IMR-90 (cell line): ENCODE results near the gene OR52B4. TPM values are rescaled to one million over a fixed set of nuclear protein-coding genes. Genes with fewer than 3 reads are reported as not detected.

ENCODE experiments used
- ATAC-seq: fragments of 200-7000 bp; cut with Tn5 transposase; 2 replicates; pipeline ENCODE4 v1.9.1; 2020; ENCODE audit warnings: low read depth, mild to moderate bottlenecking, moderate library complexity
- Bru-seq: library from RNA; stranded (reverse); fragments of 400-500 nt; gene quantifications from one replicate; lab custom pipeline; 2021; lab: Mats Ljungman, UMichigan
- BruChase-seq, 2 experiments: library from RNA; stranded (reverse); fragments of 400-500 nt; gene quantifications; one replicate each; lab custom pipeline; 2021; lab: Mats Ljungman, UMichigan
- BruUV-seq: library from RNA; stranded (reverse); fragments of 400-500 nt; replicated peaks from 2 replicates; lab custom pipeline; 2021; lab: Mats Ljungman, UMichigan
- CTCF ChIA-PET: fragments of 300-600 bp; formaldehyde crosslinking; extraction: SDS; loops from one replicate; lab custom pipeline; 2021; ENCODE audit warnings: antibody characterized with exemption; lab: Yijun Ruan, JAX
- POLR2A ChIA-PET: fragments of 300-600 bp; sonication (Branson Sonifier 250); formaldehyde crosslinking; loops from one replicate; lab custom pipeline; 2022; ENCODE audit warnings: antibody characterized with exemption; ENCODE audit not compliant: unreplicated experiment; lab: Charles Lee
- DNase-seq: peaks from one replicate; pipeline ENCODE4 v3.0.0; 2013
- H2AFZ ChIP-seq: replicated peaks from 2 replicates; pipeline ENCODE3; 2013; ENCODE audit warnings: low read length, mild to moderate bottlenecking; ENCODE audit not compliant: poor library complexity
- H2AK5ac ChIP-seq: 2 replicates; pipeline ENCODE4 v1.6.1; 2013; ENCODE audit warnings: low read depth, low read length, inconsistent platforms
- H2AK9ac ChIP-seq: replicated peaks from 2 replicates; pipeline ENCODE3; 2013; ENCODE audit warnings: mild to moderate bottlenecking, low read depth, low read length, moderate library complexity; ENCODE audit not compliant: poor library complexity
- H2BK120ac ChIP-seq: 2 replicates; pipeline ENCODE4 v1.6.1; 2013; ENCODE audit warnings: low read depth, low read length, inconsistent platforms
- H2BK15ac ChIP-seq: 3 replicates; pipeline ENCODE4 v1.6.1; 2013; ENCODE audit warnings: low read depth, low read length, inconsistent platforms
- H2BK20ac ChIP-seq: 2 replicates; pipeline ENCODE4 v1.6.1; 2013; ENCODE audit warnings: low read depth, mild to moderate bottlenecking, inconsistent platforms, low read length, moderate library complexity
- H2BK5ac ChIP-seq: 2 replicates; pipeline ENCODE4 v1.6.1; 2013; ENCODE audit warnings: mild to moderate bottlenecking, low read depth, low read length, inconsistent platforms; ENCODE audit not compliant: poor library complexity, severe bottlenecking
- H3K14ac ChIP-seq: replicated peaks from 2 replicates; pipeline ENCODE4 v1.6.1; 2013; ENCODE audit warnings: low read depth, low read length, inconsistent platforms
- H3K18ac ChIP-seq: 2 replicates; pipeline ENCODE4 v1.6.1; 2013; ENCODE audit warnings: low read depth, low read length, control low read depth
- H3K23ac ChIP-seq: 2 replicates; pipeline ENCODE4 v1.6.1; 2013; ENCODE audit warnings: low read depth, low read length, inconsistent platforms
- H3K27ac ChIP-seq: 2 replicates; pipeline ENCODE4 v1.5.1; 2013; ENCODE audit warnings: mild to moderate bottlenecking, control low read depth, low read length; ENCODE audit not compliant: insufficient read depth
- H3K27me3 ChIP-seq: 2 replicates; pipeline ENCODE4 v1.6.1; 2013; ENCODE audit warnings: low read length; ENCODE audit not compliant: control insufficient read depth, insufficient read depth
- H3K36me3 ChIP-seq: 2 replicates; pipeline ENCODE4 v1.6.1; 2013; ENCODE audit warnings: low read length, mixed read lengths; ENCODE audit not compliant: control insufficient read depth, insufficient read depth
- H3K4ac ChIP-seq: 2 replicates; pipeline ENCODE4 v1.6.1; 2013; ENCODE audit warnings: low read depth, low read length, inconsistent platforms
- H3K4me1 ChIP-seq: 2 replicates; pipeline ENCODE4 v1.6.1; 2013; ENCODE audit warnings: low read length, mixed read lengths; ENCODE audit not compliant: control insufficient read depth, insufficient read depth
- H3K4me2 ChIP-seq: 2 replicates; pipeline ENCODE4 v1.6.1; 2013; ENCODE audit warnings: low read depth, mild to moderate bottlenecking, control low read depth, low read length, moderate library complexity
- H3K4me3 ChIP-seq: 2 replicates; pipeline ENCODE4 v1.5.1; 2013; ENCODE audit warnings: low read depth, mild to moderate bottlenecking, control low read depth, low read length, moderate library complexity; ENCODE audit not compliant: insufficient read depth
- H3K56ac ChIP-seq: 2 replicates; pipeline ENCODE4 v1.6.1; 2013; ENCODE audit warnings: low read length, inconsistent platforms; ENCODE audit not compliant: insufficient read depth; ENCODE audit errors: extremely low read depth
- H3K79me1 ChIP-seq, 2 experiments: 2 replicates each; pipeline ENCODE4 v1.6.1; 2013; ENCODE audit warnings: low read length in 2 of 2, inconsistent platforms in 1 of 2, low read depth in 1 of 2
- H3K9ac ChIP-seq: 2 replicates; pipeline ENCODE4 v1.6.1; 2013; ENCODE audit warnings: low read depth, low read length, control low read depth
- H3K9me1 ChIP-seq: 2 replicates; pipeline ENCODE4 v1.6.1; 2013; ENCODE audit warnings: low read length, inconsistent platforms; ENCODE audit not compliant: insufficient read depth
- H3K9me3 ChIP-seq: 2 replicates; pipeline ENCODE4 v1.6.1; 2013; ENCODE audit warnings: low read length; ENCODE audit not compliant: control insufficient read depth, insufficient read depth
- H4K20me1 ChIP-seq: 2 replicates; pipeline ENCODE4 v1.6.1; 2013; ENCODE audit warnings: low read length, inconsistent platforms; ENCODE audit not compliant: insufficient read depth
- H4K5ac ChIP-seq: 2 replicates; pipeline ENCODE4 v1.6.1; 2013; ENCODE audit warnings: mild to moderate bottlenecking, low read depth, low read length, control low read depth
- H4K8ac ChIP-seq, 2 experiments: 2 replicates each; pipeline ENCODE4 v1.6.1; 2013; ENCODE audit warnings: low read depth in 2 of 2, low read length in 2 of 2, control low read depth in 1 of 2, inconsistent platforms in 1 of 2
- H4K91ac ChIP-seq: 2 replicates; pipeline ENCODE4 v1.6.1; 2013; ENCODE audit warnings: low read depth, low read length, inconsistent platforms; ENCODE audit not compliant: insufficient read depth
- BHLHE40 ChIP-seq: fragments of 150-350 bp; IDR thresholded peaks from 2 replicates; pipeline ENCODE4 v1.6.1; 2016; ENCODE audit warnings: mild to moderate bottlenecking, low read depth, low read length
- CEBPB ChIP-seq: IDR thresholded peaks from 2 replicates; pipeline ENCODE4 v1.6.1; 2012; ENCODE audit warnings: low read depth, low read length, improper control_type of control experiment
- CHD1 ChIP-seq: IDR thresholded peaks from 2 replicates; pipeline ENCODE4 v1.6.1; 2012; ENCODE audit warnings: low read depth, low read length, improper control_type of control experiment
- CTCF ChIP-seq: conservative IDR thresholded peaks from 2 replicates; pipeline ENCODE4 v1.5.1; 2012; ENCODE audit warnings: mild to moderate bottlenecking, low read depth, low read length, improper control_type of control experiment
- ELK1 ChIP-seq: fragments of 150-350 bp; IDR thresholded peaks from 2 replicates; pipeline ENCODE4 v1.6.1; 2016; ENCODE audit warnings: low read depth, mild to moderate bottlenecking, low read length, moderate library complexity, borderline replicate concordance
- FOS ChIP-seq: fragments of 150-350 bp; IDR thresholded peaks from 2 replicates; pipeline ENCODE4 v1.6.1; 2016; ENCODE audit warnings: low read depth, low read length
- MAFK ChIP-seq: IDR thresholded peaks from 2 replicates; pipeline ENCODE4 v1.6.1; 2012; ENCODE audit warnings: low read depth, low read length, improper control_type of control experiment
- MAZ ChIP-seq: IDR thresholded peaks from 2 replicates; pipeline ENCODE4 v1.6.1; 2012; ENCODE audit warnings: low read depth, mild to moderate bottlenecking, low read length, improper control_type of control experiment, moderate library complexity, borderline replicate concordance
- MXI1 ChIP-seq: IDR thresholded peaks from 2 replicates; pipeline ENCODE4 v1.6.1; 2012; ENCODE audit warnings: low read depth, mild to moderate bottlenecking, low read length, moderate library complexity, borderline replicate concordance
- NFE2L2 ChIP-seq: fragments of 150-350 bp; IDR thresholded peaks from 2 replicates; pipeline ENCODE4 v1.6.1; 2016; ENCODE audit warnings: low read depth, mild to moderate bottlenecking, low read length
- POLR2A ChIP-seq: IDR thresholded peaks from 2 replicates; pipeline ENCODE4 v1.6.1; 2012; ENCODE audit warnings: mild to moderate bottlenecking, low read depth, low read length
- RAD21 ChIP-seq: IDR thresholded peaks from 2 replicates; pipeline ENCODE4 v1.6.1; 2012; ENCODE audit warnings: low read length, improper control_type of control experiment
- RCOR1 ChIP-seq: IDR thresholded peaks from 2 replicates; pipeline ENCODE4 v1.6.1; 2012; ENCODE audit warnings: mild to moderate bottlenecking, low read length, improper control_type of control experiment; ENCODE audit not compliant: insufficient replicate concordance
- RFX5 ChIP-seq: IDR thresholded peaks from 2 replicates; pipeline ENCODE4 v1.8.0; 2012; ENCODE audit warnings: low read depth, mild to moderate bottlenecking, low read length, moderate library complexity
- SMC3 ChIP-seq: fragments of 150-350 bp; IDR thresholded peaks from 2 replicates; pipeline ENCODE4 v1.6.1; 2016; ENCODE audit warnings: low read depth, mild to moderate bottlenecking, antibody characterized with exemption, low read length, moderate library complexity
- USF2 ChIP-seq: fragments of 150-350 bp; IDR thresholded peaks from 2 replicates; pipeline ENCODE4 v1.6.1; 2017; ENCODE audit warnings: mild to moderate bottlenecking, antibody characterized with exemption, low read length, low read depth
- WGBS, 2 experiments: methylation state at CpG; one replicate each; pipeline versions ENCODE4 v1.1.5 to v1.1.7; 2013; ENCODE audit warnings: missing lambda C conversion rate in 2 of 2; ENCODE audit not compliant: insufficient read length in 1 of 2; ENCODE audit errors: extremely low coverage in 2 of 2; 5-methylcytosine and 5-hydroxymethylcytosine counted together
- dilution Hi-C: fragments of 300-500 bp; cut with HindIII; formaldehyde crosslinking; loops from one replicate; pipeline ENCODE4 v1.14.3; 2018; ENCODE audit warnings: low sequenced_read_pairs; ENCODE audit not compliant: unreplicated experiment
- in situ Hi-C: fragments of 300-500 bp; cut with MboI; formaldehyde crosslinking; loops from 3 replicates; pipeline ENCODE4 v1.14.3; 2019; ENCODE audit warnings: low sequenced_read_pairs, inconsistent platforms, mixed read lengths
- intact Hi-C: fragments of 100-400 bp; cut with micrococcal nuclease; formaldehyde crosslinking; loops from 2 replicates; pipeline ENCODE4 v1.10.0; 2022
- long read RNA-seq: library from polyadenylated mRNA; unstranded; transcript quantifications from one replicate; pipeline ENCODE4 v2.0.0, GENCODE V29; 2021; ENCODE audit not compliant: unreplicated experiment
- polyA plus RNA-seq, 3 experiments: library from polyadenylated mRNA; depleted of rRNA; stranded (reverse); fragments of >200 nt; gene quantifications; 2 replicates each; pipeline ENCODE4 v1.2.3, GENCODE V29; 2012; ENCODE audit warnings: low replicate concordance in 1 of 3
- total RNA-seq: library from RNA; depleted of rRNA; stranded (reverse); fragments of >200 nt; gene quantifications from 2 replicates; pipeline ENCODE4 v1.2.3, GENCODE V29; 2012; rRNA removed

The OR52B4 gene
- total RNA-seq (not detected in 2 replicates), polyA plus RNA-seq (2012; rRNA removed) (not detected in 2 replicates), Bru-seq, nascent RNA (not detected), BruChase-seq, experiment 1, labeled RNA remaining after a 6-hour chase (not detected), BruChase-seq, experiment 2, labeled RNA remaining after a 2-hour chase (not detected)
- polyA plus RNA-seq (2012; cell fraction: cytosol; rRNA removed) = not detected in 2 replicates
- not detected in 2 replicates for polyA plus RNA-seq (2012; cell fraction: nucleus; rRNA removed; ENCODE audit: low replicate concordance)
- long read RNA-seq = 0 reads

GRCh38 chr11:4368286-4368685, at the start of gene OR52B4:
TSS of gene OR52B4 (minus strand) at chr11:4368386. CDS start at chr11:4368295, 91 bp downstream.
- Histone ChIP-seq H2AK5ac (no peak within 1 kb of the TSS), H2BK120ac (no peak within 1 kb of the TSS), H4K91ac (no peak within 1 kb of the TSS), H3K79me1 (no peaks in the 10 kb centered on the region), H3K4me1 (no peaks in the 10 kb centered on the region), H3K9me1 (no peaks in the 10 kb centered on the region), H3K36me3 (no peaks in the 10 kb centered on the region), H4K5ac (no peak within 1 kb of the TSS), H2BK5ac (no peak within 1 kb of the TSS), H3K9ac (no peak within 1 kb of the TSS), H3K56ac (no peak within 1 kb of the TSS), H2AFZ (no peak within 1 kb of the TSS), H3K4ac (no peak within 1 kb of the TSS), H4K20me1 (no peaks in the 10 kb centered on the region), H3K18ac (no peak within 1 kb of the TSS), H2BK20ac (no peak within 1 kb of the TSS), H4K8ac (no peak within 1 kb of the TSS), H3K14ac (no peak within 1 kb of the TSS), H3K27me3 (no peaks in the 10 kb centered on the region), H3K23ac (no peak within 1 kb of the TSS), H3K9me3 (no peaks in the 10 kb centered on the region), H2AK9ac (no peak within 1 kb of the TSS), H2BK15ac (no peak within 1 kb of the TSS), H3K27ac (no peak within 1 kb of the TSS), H3K4me2 (no peak within 1 kb of the TSS), H3K4me3 (no peak within 1 kb of the TSS)
- dilution Hi-C loops (no loop called here), in situ Hi-C loops (no loop called here), intact Hi-C loops (no loop called here)
- TF ChIP-seq POLR2A = no peak
- TF ChIP-seq RFX5 = no peak
- no peak for TF ChIP-seq CEBPB
- no peak for TF ChIP-seq CTCF
- no peak for TF ChIP-seq FOS
- no peak for TF ChIP-seq MAFK
- no peak for TF ChIP-seq CHD1
- TF ChIP-seq SMC3 = no peak
- no peak for TF ChIP-seq MAZ
- no peak for TF ChIP-seq MXI1
- no peak for TF ChIP-seq ELK1
- no peak for TF ChIP-seq BHLHE40
- TF ChIP-seq RAD21 = no peak
- no peak for TF ChIP-seq RCOR1
- TF ChIP-seq USF2 = no peak
- TF ChIP-seq NFE2L2 = no peak
- WGBS, 2 experiments = 100% methylated on average over 1 of the region's 4 CpGs
- ChIA-PET POLR2A (no interaction called here), CTCF (no interaction called here)
- DNase-seq (no peak), ATAC-seq (no peak)
- BruUV-seq = no TSS peak
